Measurements from ENCODE around the gene ILRUN.

DNA sequence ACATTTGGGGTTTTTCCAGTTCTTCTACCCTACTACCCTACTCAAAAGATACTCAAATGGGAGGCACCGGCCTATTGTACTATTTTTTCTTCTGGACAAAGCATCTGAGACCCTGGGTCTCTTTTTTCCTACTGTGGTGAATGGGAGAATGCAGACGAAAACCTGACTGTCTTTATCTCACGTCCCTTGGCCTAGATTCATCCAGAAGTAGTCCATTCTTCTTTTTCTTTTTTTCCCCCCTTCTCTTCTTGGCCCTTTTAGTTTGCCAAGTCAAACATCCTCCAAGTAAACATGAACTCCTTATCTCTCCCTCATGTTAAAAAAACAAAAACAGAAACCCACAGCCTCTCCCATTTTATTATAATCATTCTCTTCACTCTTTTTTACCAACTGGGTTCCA is 8.7 kb upstream of the ILRUN start:
- TF ChIP-seq, protein P1, sequence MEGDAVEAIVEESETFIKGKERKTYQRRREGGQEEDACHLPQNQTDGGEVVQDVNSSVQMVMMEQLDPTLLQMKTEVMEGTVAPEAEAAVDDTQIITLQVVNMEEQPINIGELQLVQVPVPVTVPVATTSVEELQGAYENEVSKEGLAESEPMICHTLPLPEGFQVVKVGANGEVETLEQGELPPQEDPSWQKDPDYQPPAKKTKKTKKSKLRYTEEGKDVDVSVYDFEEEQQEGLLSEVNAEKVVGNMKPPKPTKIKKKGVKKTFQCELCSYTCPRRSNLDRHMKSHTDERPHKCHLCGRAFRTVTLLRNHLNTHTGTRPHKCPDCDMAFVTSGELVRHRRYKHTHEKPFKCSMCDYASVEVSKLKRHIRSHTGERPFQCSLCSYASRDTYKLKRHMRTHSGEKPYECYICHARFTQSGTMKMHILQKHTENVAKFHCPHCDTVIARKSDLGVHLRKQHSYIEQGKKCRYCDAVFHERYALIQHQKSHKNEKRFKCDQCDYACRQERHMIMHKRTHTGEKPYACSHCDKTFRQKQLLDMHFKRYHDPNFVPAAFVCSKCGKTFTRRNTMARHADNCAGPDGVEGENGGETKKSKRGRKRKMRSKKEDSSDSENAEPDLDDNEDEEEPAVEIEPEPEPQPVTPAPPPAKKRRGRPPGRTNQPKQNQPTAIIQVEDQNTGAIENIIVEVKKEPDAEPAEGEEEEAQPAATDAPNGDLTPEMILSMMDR (conservative IDR thresholded peaks at IDR 0.05), result no peak
- TF ChIP-seq EZH2 (IDR thresholded peaks at IDR 0.05; ENCODE audit: low read depth), result no peak
